ENCODE results near the gene PCDH8. TPM values are rescaled to one million over a fixed set of nuclear protein-coding genes. Genes with fewer than 3 reads are reported as not detected.
A peak's percentile ranks its signal among the peaks of the same experiment; 100 is the strongest.

PCDH8 gene
- total and polyA plus RNA-seq, 10 of the 15 experiments (the other 5 are each of a cell fraction or from before 2014, with no cell fraction given) = 0.03 to 0.86 (median 0.45) TPM; not detected in 1

DNA sequence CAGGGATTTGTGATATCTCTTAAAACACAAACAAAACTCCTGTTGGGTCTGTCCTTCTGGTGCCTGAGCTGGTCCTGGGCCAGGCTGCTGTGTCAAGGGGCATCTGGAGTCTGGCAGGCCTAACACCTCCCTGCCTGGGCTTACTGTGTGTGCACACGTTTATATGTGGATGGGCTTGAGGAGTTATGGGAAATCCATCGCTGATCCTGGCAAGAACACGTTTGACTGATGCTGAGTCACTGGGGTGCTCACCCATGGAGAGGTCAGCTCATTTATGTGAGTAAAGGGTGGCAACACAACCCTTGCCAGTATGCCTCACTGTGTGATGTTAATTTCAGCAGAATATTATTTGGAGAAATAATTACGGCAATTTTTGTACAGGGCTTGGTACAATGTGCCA, 44.5 kb upstream of the PCDH8 start:
- ATAC-seq (no peak), DNase-seq (ENCODE audit: low read depth, low spot score) (no peak), FAIRE-seq (no peak)
- intact Hi-C loops (cut with micrococcal nuclease; ENCODE audit: unreplicated experiment) = no loop called here
- no peak overlapping the region for H3K27ac ChIP-seq (ENCODE audit: control insufficient read depth, insufficient read depth)
- TF ChIP-seq TAF1 (IDR thresholded peaks at IDR 0.05; ENCODE audit: borderline replicate concordance, low read depth, low read length) = no peak
- TF ChIP-seq, protein P1, sequence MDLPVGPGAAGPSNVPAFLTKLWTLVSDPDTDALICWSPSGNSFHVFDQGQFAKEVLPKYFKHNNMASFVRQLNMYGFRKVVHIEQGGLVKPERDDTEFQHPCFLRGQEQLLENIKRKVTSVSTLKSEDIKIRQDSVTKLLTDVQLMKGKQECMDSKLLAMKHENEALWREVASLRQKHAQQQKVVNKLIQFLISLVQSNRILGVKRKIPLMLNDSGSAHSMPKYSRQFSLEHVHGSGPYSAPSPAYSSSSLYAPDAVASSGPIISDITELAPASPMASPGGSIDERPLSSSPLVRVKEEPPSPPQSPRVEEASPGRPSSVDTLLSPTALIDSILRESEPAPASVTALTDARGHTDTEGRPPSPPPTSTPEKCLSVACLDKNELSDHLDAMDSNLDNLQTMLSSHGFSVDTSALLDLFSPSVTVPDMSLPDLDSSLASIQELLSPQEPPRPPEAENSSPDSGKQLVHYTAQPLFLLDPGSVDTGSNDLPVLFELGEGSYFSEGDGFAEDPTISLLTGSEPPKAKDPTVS (IDR thresholded peaks at IDR 0.05; ENCODE audit: low read depth, low read length) = no peak
- TF ChIP-seq, protein P2, sequence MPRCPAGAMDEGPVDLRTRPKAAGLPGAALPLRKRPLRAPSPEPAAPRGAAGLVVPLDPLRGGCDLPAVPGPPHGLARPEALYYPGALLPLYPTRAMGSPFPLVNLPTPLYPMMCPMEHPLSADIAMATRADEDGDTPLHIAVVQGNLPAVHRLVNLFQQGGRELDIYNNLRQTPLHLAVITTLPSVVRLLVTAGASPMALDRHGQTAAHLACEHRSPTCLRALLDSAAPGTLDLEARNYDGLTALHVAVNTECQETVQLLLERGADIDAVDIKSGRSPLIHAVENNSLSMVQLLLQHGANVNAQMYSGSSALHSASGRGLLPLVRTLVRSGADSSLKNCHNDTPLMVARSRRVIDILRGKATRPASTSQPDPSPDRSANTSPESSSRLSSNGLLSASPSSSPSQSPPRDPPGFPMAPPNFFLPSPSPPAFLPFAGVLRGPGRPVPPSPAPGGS (IDR thresholded peaks at IDR 0.05; ENCODE audit: borderline replicate concordance, insufficient read depth, low read depth, low read length, poor library complexity, severe bottlenecking) = peak; percentile 56
- no peak overlapping the region for H2AFZ ChIP-seq (ENCODE audit: control insufficient read depth, low read depth, low read length)
- CTCF ChIA-PET = interaction anchor here (1.0 to 4.4 kb wide), 3 partner anchors 9 to 75 kb away, joined by 4 to 23 read pairs (median 4); no protein-coding TSS in a partner anchor
- in situ Hi-C loops (cut with MboI) = no loop called here
- H3K79me2 ChIP-seq (ENCODE audit: control insufficient read depth, insufficient read depth, low read length) = no peaks in the 10 kb centered on the region
- SMC1A ChIA-PET (ENCODE audit: uncharacterized antibody, unreplicated experiment) = interaction anchor here (0.6 to 0.9 kb wide), 2 partner anchors 16 to 227 kb away, joined by 3 read pairs; no protein-coding TSS in a partner anchor
- H3K4me1 ChIP-seq (ENCODE audit: control insufficient read depth, insufficient read depth, low read length) = no peaks in the 10 kb centered on the region
- H3K9ac ChIP-seq (ENCODE audit: control insufficient read depth, insufficient read depth, low read length) = no peak overlapping the region
- POLR2A ChIA-PET = no interaction called here
- no peaks in the 10 kb centered on the region for H3K9me3 ChIP-seq (replicated peaks; ENCODE audit: control insufficient read depth, insufficient read depth, low read length)
- H3K36me3 ChIP-seq (ENCODE audit: control insufficient read depth in 2 of 2, insufficient read depth in 2 of 2, low read length in 1 of 2) = no peaks in the 10 kb centered on the region
- BruUV-seq (replicated peaks) = no TSS peak
- H3K4me2 ChIP-seq (ENCODE audit: control insufficient read depth, insufficient read depth) = no peak overlapping the region
- H3K4me3 ChIP-seq = no peak overlapping the region
- H4K20me1 ChIP-seq (ENCODE audit: control insufficient read depth, insufficient read depth) = no peaks in the 10 kb centered on the region
- H3K27me3 ChIP-seq (replicated peaks in 1 of 2; ENCODE audit: control insufficient read depth in 2 of 2, insufficient read depth in 2 of 2, low read length in 1 of 2) = peaks cover 0 to 2% of the 10 kb centered on the region in 2 experiments; a peak in 1 of 4 replicates
- 0% methylated on average over 4 of the region's 4 CpGs for WGBS (ENCODE audit: insufficient coverage, insufficient replicate concordance, low lambda C conversion rate, missing lambda C conversion rate)
- RAD21 ChIA-PET (ENCODE audit: unreplicated experiment) = no interaction called here

Data from GM12878 (cell line).